Umbilical cord (tissue), 2 donors: Measurements from ENCODE around the gene RNF144A. TPM values are rescaled to one million over a fixed set of nuclear protein-coding genes. Genes with fewer than 3 reads are reported as not detected.

Source experiments
- DNase-seq: peaks from one replicate; pipeline ENCODE4 v3.0.0-alpha.2; 2015; ENCODE audit warnings: low spot score
- total RNA-seq: library from RNA; depleted of rRNA; stranded (reverse); fragments of >200 nt; gene quantifications from one replicate; pipeline ENCODE4 v1.2.3, GENCODE V29; 2014; ENCODE audit warnings: low replicate concordance; ENCODE audit not compliant: insufficient read depth

RNF144A gene
- total RNA-seq, 1 donor from 2014 or later, result 5.8 TPM

DNA sequence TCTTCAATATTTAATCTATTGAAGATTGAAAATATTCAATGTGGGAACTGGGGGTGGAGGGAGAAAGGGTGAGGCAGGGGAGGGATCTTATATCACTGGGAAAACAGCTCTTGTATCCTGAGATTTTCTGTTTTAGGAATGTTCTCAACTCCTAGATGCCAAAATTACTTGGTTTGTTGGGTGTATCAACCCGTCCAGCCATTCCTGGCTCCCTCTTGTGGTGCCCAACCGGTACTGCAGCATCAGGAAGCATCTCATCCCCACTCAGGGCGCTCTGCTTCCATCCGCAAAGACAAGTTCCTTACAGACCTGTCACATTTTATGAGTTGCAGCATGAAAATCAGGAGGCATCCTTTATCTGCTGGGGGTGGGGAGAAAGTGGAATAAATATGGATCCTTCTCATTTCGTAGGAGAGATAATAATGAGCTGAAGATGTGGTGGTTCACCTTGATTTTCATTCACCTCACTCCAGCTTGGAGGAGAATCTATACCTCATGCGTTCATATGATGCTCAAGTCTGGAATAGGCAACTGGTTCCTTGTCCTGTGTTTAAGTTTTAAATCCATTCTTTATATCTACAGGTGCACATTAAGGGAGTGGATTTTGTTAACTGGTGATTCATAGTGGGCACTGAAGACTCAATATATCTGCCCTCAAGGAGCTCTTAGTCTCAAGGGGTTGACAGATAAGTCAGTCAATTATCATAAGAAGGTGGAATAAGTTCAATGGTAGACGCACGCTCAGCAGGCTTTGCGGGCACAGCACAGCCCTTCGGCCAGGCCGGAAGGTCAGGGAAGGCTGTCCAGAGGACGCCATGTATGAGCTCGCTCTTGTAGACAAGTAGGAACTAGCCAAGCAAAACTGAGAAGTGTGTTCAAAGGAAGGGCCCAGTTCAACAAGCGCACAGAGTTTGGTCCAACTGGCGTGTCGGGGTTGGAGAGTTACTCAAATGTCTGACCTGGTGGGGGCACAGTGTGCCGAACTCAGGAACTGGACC lies 127.3 kb downstream of the RNF144A start:
- DNase-seq, result peak; percentile 23

DNA sequence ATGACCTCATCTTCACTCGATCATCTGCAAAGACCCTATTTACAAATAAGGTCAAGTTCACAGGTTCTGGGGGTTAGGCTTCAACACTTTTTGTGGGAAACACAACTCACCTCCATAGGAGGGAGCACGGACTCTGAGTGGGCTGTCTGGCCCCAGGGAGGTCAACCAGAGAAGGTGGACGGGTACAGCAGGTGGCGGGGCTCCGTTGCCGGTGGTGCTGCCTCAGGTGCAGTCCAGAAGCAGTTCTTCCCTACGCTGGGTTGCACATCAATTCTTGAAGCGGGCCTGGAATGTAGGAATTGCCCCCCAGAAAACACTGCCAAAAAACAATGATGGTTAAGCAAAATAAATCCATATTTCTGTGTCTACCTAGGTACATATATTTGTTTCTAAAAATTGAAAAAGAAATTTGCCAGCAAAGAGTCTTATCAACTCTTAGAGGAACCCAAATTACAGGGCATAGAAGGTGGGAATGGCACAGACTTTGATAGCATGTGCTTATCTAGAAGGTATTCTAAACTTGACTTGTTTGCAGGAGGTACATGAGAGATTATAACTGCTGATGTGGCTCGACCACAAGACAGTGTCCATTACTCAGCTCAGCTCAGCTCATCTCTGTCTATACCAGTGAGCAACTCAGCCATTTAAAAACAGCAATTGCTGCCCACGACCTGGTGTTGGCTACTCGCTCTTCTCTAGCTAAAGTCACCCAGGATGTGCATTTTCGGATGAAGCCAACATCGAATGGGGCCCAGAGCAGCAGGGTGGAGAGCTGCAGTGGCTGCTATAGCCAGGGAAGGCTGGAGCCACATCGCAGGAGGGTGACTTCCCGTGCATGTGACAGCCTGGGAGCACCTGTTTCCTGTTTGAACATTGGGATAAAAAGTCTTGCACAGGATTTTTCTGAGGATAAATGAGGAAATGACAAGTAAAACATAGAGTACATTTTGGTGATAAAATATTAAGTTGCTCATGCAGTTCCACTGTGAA lies 128.7 kb downstream of the RNF144A start:
- no peak for DNase-seq

DNA sequence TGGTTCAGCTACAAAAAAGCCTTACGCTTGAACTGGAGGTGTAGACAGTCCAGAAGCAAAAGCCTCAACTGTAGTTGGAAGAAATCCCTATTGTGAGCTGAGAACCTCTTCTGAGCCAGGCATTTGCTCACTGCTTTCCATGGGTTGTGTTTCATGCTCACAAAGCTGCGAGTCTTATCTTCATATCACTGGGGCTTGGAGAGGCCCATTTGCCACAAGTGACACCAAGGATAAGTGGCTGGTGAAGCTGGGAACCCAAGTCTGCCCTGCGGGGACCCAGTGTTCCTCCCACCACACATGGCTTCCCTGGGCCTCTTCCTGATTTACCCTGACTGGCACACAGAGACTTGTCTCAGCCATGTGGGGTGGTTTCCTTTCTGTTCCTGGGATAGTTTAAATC lies 130.4 kb downstream of the RNF144A start:
- DNase-seq, result no peak

DNA sequence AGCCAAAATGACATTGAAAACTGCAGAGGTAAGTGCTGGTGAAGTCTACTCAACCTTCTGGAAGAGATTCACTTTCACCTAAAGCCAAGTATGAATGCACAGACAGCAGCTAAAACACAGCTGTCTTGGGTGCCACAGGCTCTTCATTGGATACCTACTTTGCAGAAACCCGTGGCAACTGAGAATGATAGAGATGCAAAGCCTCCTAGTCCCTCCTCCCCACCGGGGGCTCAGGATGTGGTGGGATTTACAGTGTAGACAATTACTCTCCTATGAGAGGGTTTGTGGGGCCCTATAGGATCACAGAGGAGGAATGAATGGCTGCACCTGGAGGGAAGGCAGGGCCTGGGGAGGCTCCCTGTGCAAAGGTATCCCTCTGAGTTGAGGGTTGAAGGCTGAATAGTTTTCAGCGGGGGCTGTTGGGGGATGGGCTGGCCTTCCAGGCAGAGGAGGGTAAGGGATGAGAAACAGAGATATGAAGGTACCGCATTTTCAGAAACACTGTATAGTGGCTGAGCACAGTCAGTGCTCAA lies 131.6 kb downstream of the RNF144A start:
- DNase-seq, result no peak

DNA sequence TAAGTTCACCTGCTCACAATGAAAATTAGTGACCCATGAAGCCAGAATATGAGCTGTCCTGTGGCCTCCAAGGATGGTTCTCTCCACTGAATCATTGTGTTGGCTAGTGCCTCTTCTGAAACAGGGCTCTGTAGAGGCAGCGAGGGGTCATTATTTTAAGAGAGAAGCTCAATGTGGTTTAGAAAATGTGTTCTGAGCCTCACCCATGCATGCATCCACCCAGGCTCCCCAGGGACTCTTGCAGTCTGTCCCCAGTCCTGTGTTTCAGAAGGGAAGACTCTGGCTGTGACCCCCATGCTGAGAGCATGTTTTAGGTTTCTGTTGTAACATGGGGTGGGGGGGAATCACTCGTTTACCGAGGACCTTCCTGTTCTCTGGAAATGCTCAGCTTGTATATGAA lies 135.2 kb downstream of the RNF144A start:
- DNase-seq, result no peak

DNA sequence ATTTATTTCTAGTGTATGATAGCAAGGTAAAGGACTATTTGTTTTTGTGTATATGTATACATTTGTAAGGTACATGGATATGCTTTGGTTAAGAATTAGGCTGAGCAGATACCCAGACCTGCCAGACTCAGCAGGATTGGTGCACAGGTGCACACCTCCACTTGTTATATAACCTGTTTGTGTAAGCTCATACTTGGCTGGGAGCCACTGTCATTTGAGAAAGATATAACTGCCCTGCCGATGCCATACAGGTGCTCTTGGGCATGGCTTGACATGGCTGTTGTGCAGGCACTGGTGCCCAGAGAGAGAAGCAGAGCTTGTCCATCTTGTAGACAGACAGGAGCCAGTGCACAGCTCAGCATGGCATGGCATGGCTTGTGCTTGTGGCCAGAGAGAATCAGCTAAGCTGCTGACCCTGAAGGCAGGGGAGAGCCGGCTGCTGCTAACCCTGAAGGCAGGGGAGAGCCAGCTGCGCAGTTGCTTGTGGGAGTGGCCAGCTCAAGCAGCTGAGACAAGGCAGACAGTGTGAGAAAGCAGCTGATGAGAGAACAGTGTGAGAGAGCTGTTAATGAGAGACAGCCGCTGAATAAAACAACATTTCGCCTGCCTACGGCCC lies 136.5 kb downstream of the RNF144A start:
- no peak for DNase-seq

DNA sequence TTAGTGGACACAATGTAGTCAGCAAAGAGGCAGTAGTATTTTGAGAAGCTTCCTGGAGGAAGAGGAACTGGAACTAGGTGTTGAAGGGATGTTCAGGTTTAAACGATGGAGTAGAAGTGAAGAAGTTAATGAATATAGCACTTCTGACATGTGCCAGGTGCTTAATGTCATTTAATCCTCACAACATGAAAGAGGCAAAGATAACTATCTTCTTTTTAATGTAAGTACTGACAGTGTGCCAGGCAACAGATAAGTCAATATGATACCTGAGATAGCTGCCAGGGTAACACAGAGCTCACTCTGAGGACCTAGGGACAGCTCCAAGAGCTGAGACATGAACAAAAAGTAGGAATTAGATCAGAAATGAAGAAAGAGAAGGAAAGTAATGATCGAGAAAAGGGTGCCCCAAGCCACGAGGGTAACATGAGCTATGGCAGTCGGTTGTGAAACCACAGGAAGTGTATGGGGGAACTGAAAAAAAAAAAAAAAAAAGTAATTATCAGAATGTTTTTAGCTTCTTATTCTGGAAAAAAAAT lies 140.7 kb downstream of the RNF144A start:
- no peak for DNase-seq

DNA sequence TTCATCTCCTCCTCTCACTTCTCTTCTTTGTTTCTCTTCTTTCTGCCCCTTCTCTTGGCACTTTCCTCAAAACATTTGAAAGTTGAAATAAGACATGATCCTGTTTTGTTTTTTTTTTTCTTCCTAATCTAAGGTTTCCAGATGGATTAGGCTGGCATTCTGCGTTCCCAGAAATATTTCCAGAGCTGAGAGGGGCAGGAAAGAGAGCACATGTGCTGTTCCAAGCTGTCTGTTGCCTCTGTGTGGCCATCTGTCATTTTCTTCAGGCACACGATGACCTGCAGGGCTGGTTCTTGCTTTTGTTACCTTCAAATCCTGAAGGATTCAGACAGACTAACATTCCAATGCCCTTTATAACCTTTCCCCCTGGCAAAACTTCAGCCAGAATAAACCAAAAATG lies 142.9 kb downstream of the RNF144A start:
- no peak for DNase-seq

DNA sequence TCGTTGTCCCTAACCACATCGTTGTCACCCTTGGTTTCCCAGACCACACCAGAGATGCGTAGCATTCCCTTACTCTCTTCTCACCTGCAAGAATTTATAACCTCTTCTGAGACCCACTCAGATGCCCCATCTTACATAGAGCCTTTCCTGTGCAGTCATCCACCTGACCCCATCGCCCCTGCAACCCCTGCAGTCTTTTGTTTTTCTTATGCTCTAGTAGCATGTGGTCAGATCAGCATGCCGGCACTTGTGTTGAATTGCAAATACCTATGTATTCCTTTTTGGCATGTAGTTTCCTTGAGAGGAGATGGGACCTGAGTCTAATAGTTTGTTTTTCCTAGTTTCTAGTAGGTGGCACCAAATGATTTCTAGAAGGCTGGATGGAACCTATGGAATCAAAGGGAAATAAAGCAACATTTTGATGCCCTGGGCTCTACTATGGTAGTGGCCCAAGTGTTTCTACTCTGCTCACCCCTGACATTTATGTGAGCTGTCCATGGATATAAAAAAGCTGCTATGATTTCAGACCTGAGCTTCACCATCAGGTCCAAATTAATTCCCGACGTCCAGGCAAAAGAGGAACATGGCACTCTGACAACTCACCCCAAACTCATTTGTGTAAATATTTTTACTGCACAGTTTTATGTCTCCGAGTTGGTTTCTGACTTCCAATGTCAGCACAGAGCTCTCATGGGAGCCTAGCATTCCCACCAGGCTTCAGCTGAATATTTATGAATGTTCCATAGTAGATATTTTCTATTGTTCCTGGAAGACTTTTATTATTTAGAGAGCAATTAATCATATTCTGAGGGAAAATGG lies 143.6 kb downstream of the RNF144A start:
- no peak for DNase-seq

DNA sequence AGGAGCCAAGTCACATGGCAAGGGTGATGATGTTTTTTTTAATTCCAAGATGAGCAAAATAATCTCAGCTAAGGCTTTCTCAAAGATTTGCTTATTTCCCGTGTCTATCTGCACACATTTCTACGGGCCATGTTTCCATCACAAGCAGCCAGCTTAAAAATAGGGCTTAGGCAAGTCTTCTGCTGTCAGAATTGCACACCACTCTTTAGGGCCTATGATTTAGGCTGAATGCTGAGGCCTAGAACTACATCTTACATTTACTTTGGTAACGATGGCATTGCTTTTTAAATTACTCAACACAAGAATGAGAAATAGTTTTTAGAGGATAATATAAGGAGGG lies 144.2 kb downstream of the RNF144A start:
- no peak for DNase-seq

DNA sequence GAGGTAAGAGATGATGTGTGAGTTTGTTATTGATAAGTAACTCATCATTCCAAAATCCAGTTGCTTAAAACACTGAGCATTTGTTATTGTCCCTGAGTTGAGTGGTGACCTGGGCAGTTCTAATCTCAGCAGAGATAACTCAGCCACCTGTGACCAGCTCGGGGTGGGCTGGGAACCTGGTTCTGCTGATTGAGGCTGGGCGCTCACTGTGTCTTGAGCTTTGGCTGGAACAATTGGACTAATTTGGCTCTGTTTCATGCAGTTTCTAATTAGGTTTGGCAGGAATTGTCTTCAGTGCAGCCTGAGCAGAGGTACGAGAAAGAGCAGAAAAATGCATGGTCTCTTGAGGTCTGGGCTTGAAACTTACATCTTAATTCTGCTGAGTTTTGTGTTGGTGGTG lies 144.7 kb downstream of the RNF144A start:
- DNase-seq, result no peak

DNA sequence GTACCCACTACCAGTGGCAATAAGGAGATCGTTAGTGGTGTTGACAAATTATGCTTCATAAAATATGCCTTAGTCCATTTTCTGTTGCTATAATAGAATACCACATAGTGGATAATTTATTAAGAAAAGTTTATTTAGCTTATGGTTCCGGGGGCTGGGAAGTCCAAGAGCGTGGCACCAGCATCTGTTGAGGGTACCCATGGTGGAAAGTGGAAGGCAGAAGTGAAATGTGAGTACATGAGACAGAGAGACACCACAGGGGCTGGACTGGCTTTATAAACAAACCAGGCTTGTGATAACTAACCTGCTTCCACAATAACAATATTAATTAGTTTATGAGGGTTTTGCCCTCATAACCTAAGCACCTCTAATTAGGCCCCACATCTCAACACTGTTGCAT lies 146.6 kb downstream of the RNF144A start:
- no peak for DNase-seq

DNA sequence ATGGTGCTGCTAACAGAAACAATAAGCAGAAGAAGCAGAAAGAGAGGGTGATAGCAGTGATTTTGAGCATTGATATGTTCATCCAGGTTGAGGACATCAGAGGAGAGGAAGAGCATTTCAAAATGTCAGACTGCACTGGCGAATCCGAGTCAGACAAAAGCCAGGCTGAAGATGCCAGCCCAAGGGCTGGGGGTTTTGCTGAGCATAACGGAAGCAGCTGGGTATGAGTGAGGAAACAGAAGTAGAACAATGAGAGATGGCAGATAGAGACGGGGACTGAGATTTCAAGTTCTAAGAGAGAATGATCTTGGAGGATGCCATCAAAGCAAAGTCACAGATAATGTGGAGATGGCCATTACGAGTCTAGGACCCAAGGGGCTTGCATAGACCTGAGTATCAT lies 151.2 kb downstream of the RNF144A start:
- DNase-seq, result no peak

DNA sequence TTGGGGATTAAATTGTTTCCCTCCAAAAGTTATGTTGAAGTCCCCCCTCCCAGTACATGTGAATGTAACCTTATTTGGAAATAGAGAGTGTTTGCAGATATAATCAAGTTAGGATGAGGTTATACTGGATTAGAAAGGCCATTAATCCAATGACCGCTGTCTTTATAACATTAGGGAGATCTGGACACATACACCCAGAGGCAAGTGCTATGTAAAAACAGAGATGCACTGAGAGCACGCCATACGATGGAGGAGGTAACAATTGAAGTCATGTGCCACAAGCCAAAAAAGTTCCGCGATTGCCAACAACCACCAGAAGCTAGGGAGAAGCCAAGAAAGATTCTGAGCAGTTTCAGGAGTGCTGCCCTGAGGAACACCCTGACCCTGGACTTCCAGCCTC lies 153.3 kb downstream of the RNF144A start:
- DNase-seq, result no peak

DNA sequence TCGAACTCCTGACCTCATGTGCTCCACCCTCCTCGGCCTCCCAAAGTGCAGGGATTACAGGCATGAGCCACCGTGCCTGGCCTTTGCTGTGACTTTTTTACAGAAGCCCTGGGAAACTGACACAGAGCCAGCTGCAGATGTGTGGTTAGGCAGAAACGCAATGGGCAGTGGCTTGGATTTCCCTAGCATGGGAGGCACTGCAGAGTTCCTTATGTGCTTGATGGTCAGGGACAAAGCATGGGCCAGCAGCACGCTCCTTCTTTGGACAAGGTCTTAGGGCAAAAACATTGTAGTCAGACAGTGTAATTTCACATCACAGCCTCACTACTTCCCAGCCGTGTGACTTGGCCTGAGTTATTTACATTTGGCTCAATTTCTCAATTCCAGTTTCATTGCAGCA lies 153.9 kb downstream of the RNF144A start:
- DNase-seq, result no peak

DNA sequence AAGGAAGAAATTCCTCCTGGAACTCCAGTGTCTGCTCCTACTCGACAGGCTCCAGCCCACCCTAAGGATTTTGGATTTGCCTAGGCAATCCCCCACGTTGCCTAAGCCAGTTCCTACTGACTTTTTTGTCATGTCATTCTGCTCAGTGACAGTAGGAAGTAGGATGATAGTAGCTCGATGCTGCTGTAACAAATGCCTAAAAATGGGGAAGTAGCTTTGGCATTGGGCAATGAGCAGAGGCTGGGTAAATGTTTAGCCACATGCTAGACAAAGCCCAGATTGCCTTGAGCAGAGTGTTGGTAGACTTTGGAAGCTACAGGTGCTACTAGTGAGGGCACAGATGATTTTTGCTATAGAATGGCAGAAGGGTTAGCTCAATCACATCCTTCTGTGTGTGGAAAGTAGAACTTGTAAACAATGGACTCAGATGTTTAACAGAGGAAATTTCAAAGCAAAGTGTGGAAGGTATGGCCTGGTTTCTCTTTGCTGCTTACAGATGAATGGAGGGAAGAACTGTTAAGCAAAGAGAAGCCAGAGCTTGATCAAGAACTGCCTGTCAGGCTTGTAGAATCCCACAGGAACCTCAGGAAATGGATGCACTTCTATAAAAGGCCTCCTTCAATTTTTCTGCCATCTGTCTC lies 154.8 kb downstream of the RNF144A start:
- DNase-seq, result no peak

DNA sequence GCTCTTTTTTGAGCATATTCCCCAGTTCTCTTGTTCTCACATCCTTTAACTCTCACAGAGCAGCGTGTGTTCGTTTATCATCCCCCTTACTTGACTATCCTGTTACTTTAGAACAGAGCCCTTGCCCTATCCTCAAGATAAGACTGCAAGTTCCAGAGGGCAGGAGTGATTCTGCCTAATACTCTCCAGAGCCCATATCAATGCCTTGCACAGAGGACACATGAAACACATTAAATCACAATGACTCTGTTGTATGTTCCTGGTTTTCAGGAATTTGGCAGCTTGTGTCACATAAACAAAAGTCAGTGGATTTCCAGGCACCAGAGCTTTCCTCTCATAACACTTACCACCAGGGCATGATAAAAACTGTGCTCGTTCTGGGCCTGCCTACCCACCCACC lies 156.7 kb downstream of the RNF144A start:
- DNase-seq, result peak; percentile 55

DNA sequence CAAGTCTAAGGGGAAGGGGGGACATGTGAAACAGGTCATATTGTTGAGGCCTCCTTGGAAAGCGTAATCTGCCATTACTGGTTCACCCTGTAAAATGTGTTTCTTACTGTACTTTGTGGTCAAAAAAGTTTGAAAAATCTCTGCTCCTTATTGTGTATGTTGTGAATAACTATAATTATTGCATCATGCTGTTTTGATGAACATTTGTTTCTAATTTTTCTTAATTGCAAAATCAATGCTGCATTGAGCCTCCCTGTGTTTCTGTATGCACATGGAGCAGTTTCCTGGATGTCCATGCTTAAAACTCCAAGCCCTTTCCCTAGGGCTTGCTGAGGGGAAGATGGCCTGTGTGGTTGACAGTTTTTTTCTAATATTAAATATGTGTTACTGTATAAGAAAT lies 158.6 kb downstream of the RNF144A start:
- no peak for DNase-seq

DNA sequence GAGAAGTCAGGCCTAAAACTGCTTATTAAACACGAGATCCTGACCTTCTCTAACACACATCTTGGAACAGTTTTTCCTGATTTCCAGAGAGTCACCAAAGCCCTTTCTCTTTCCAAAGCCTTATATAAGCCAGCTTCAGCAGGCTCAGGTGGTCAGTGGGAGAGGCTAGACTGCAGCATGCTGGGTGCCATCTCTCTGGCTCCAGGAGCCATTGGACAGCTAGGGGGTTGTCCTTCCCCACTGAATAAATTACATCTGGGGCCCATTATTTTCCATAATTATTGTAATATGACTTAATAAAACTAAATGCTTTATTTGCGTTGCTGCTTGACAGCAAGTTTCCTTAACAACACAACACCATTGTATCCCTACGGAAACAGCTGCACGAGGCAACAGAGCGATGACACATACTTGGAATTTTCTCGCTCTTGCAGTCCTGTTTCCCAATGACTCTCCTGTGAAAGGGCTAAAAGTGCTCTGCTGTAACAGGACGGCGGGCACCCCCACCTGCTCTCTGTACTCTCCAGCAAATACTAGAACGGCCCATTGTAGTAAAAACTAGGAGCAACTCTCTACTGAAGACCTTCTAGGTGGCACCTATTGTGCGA lies 160.6 kb downstream of the RNF144A start:
- peak; percentile 17 for DNase-seq
